Endothelial cell of umbilical vein (primary cell): ENCODE results near the gene TNFSF4. TPM values are rescaled to one million over a fixed set of nuclear protein-coding genes. Genes with fewer than 3 reads are reported as not detected.

Experiments
- BruUV-seq: library from RNA; stranded (reverse); fragments of 400-500 nt; replicated peaks from 2 replicates; lab custom pipeline; 2021; lab: Mats Ljungman, UMichigan
- CTCF ChIA-PET: fragments of 300-600, 350-600 bp; sonication (Branson Sonifier 250); formaldehyde crosslinking; loops from one replicate; lab custom pipeline; 2021; ENCODE audit warnings: antibody characterized with exemption, inconsistent platforms; lab: Charles Lee
- POLR2A ChIA-PET: fragments of 300-600, 350-600 bp; sonication (Branson Sonifier 250); formaldehyde crosslinking; loops from one replicate; lab custom pipeline; 2021; ENCODE audit warnings: antibody characterized with exemption, inconsistent platforms; lab: Charles Lee
- DNase-seq: peaks from one replicate; pipeline ENCODE4 v3.0.0-alpha.2; 2011; ENCODE audit warnings: low read depth, low spot score
- FAIRE-seq: peaks from 2 replicates; lab custom pipeline; 2011; peaks lifted over from hg19 to GRCh38; lab: Jason Lieb, UNC
- H2AFZ ChIP-seq: 2 replicates; pipeline ENCODE4 v1.6.0; 2012; ENCODE audit warnings: low read depth, low read length, control low read depth, inconsistent platforms
- H3K27ac ChIP-seq: 2 replicates; pipeline ENCODE4 v1.5.1; 2011; ENCODE audit warnings: low read depth, mild to moderate bottlenecking, control low read depth, low read length, moderate library complexity; ENCODE audit not compliant: insufficient read depth
- H3K27me3 ChIP-seq, 2 experiments: 2 replicates each; pipeline versions ENCODE4 v1.6.0 to v1.6.1; 2011; ENCODE audit warnings: low read length in 2 of 2, mixed read lengths in 1 of 2; ENCODE audit not compliant: control insufficient read depth in 2 of 2, insufficient read depth in 2 of 2
- H3K36me3 ChIP-seq, 2 experiments: 2 replicates in 1 of 2; 3 replicates in 1 of 2; pipeline ENCODE4 v1.5.1; 2011; ENCODE audit warnings: low read length in 2 of 2, mild to moderate bottlenecking in 1 of 2, moderate library complexity in 1 of 2; ENCODE audit not compliant: control insufficient read depth in 2 of 2, insufficient read depth in 2 of 2; ENCODE audit errors: extremely low read depth in 1 of 2
- H3K4me1 ChIP-seq: 3 replicates; pipeline ENCODE4 v1.5.1; 2011; ENCODE audit warnings: mild to moderate bottlenecking, low read length; ENCODE audit not compliant: control insufficient read depth, insufficient read depth; ENCODE audit errors: extremely low read depth
- H3K4me2 ChIP-seq: 2 replicates; pipeline ENCODE4 v1.6.1; 2011; ENCODE audit warnings: low read length, control low read depth, mixed read lengths; ENCODE audit not compliant: insufficient read depth
- H3K4me3 ChIP-seq, 3 experiments: fragments of 200-600 bp in 1 of 3; sonication (generic), shearing (Covaris generic) in 1 of 3; replicated peaks in 1 of 3; 2 replicates each; pipeline ENCODE4 v1.5.1; 2011 to 2016; ENCODE audit warnings: control low read depth in 3 of 3, low read length in 3 of 3, mild to moderate bottlenecking in 2 of 3, inconsistent platforms in 1 of 3, low read depth in 1 of 3, moderate library complexity in 1 of 3; ENCODE audit not compliant: insufficient read depth in 1 of 3
- H3K79me2 ChIP-seq: 2 replicates; pipeline ENCODE4 v1.6.0; 2012; ENCODE audit warnings: low read length, inconsistent platforms; ENCODE audit not compliant: control insufficient read depth, insufficient read depth
- H3K9ac ChIP-seq: replicated peaks from 2 replicates; pipeline ENCODE3; 2011; ENCODE audit warnings: low read length, control low read depth; ENCODE audit not compliant: insufficient read depth; ENCODE audit errors: extremely low read depth
- H3K9me1 ChIP-seq: replicated peaks from 3 replicates; pipeline ENCODE4 v1.6.0; 2011; ENCODE audit warnings: mild to moderate bottlenecking, low read length; ENCODE audit not compliant: control insufficient read depth, insufficient read depth; ENCODE audit errors: extremely low read depth
- H3K9me3 ChIP-seq: replicated peaks from 2 replicates; pipeline ENCODE4 v1.5.1; 2012; ENCODE audit warnings: low read length, inconsistent platforms; ENCODE audit not compliant: control insufficient read depth, insufficient read depth
- H4K20me1 ChIP-seq: replicated peaks from 2 replicates; pipeline ENCODE3; 2011; ENCODE audit warnings: mild to moderate bottlenecking, low read length; ENCODE audit not compliant: control insufficient read depth, insufficient read depth; ENCODE audit errors: extremely low read depth
- CTCF ChIP-seq, 2 donors: IDR thresholded peaks; 1 replicate in 1 of 2; 2 replicates in 1 of 2; pipeline ENCODE4 v1.5.1; 2011; ENCODE audit warnings: low read length in 2 of 2, mild to moderate bottlenecking in 2 of 2, moderate library complexity in 2 of 2, control low read depth in 1 of 2, inconsistent platforms in 1 of 2, low read depth in 1 of 2; ENCODE audit not compliant: insufficient read depth in 1 of 2; ENCODE audit errors: extremely low read depth in 1 of 2
- EZH2 ChIP-seq: IDR thresholded peaks from 2 replicates; pipeline ENCODE4 v1.6.1; 2012; ENCODE audit warnings: borderline replicate concordance, low read depth, mild to moderate bottlenecking, moderate library complexity, low read length, inconsistent platforms; ENCODE audit not compliant: severe bottlenecking
- FOS ChIP-seq: IDR thresholded peaks from 2 replicates; pipeline ENCODE4 v1.6.1; 2011; ENCODE audit warnings: mild to moderate bottlenecking, low read length, moderate library complexity, borderline replicate concordance; ENCODE audit not compliant: insufficient read depth
- GATA2 ChIP-seq: IDR thresholded peaks from 2 replicates; pipeline ENCODE4 v1.7.0; 2011; ENCODE audit warnings: low read depth, mild to moderate bottlenecking, moderate library complexity, mixed read lengths, low read length; ENCODE audit not compliant: insufficient read length, insufficient read depth
- JUN ChIP-seq: IDR thresholded peaks from 2 replicates; pipeline ENCODE4 v1.6.1; 2011; ENCODE audit warnings: borderline replicate concordance, low read depth; ENCODE audit not compliant: insufficient read length, insufficient read depth
- MAX ChIP-seq: IDR thresholded peaks from 2 replicates; pipeline ENCODE4 v1.6.1; 2011; ENCODE audit not compliant: insufficient read depth, insufficient read length
- MYC ChIP-seq: IDR thresholded peaks from one replicate; pipeline ENCODE4 v1.6.1; 2011; ENCODE audit warnings: mild to moderate bottlenecking, low read depth, low read length
- POLR2A ChIP-seq: IDR thresholded peaks from 2 replicates; pipeline ENCODE4 v1.6.1; 2012; ENCODE audit warnings: low read depth, mild to moderate bottlenecking, control low read depth, low read length
- POLR2AphosphoS5 ChIP-seq: IDR thresholded peaks from 2 replicates; pipeline ENCODE4 v1.6.1; 2012; ENCODE audit warnings: low read depth, mild to moderate bottlenecking, control low read depth, low read length, moderate library complexity; ENCODE audit not compliant: insufficient read depth
- dilution Hi-C: fragments of 300-500 bp; cut with MboI; formaldehyde crosslinking; loops from one replicate; pipeline ENCODE4 v1.15.0; 2019; ENCODE audit warnings: low sequenced_read_pairs; ENCODE audit not compliant: extremely low pct_ligation_motif_present
- intact Hi-C: fragments of 100-400 bp; cut with micrococcal nuclease; formaldehyde crosslinking; loops from one replicate; pipeline ENCODE4 v1.10.0; 2022
- polyA plus RNA-seq, 4 experiments: library from polyadenylated mRNA; depleted of rRNA in 3 of 4; stranded (reverse) in 3 of 4; unstranded in 1 of 4; fragments of >200 nt; gene quantifications; 2 replicates each; pipeline versions ENCODE4 v1.2.1 to v1.2.3, GENCODE V29; 2011 to 2012; ENCODE audit warnings: missing spikeins in 1 of 4
- total RNA-seq: library from RNA; stranded (reverse); gene quantifications from 2 replicates; pipeline ENCODE4 v1.2.3, GENCODE V29; 2021

The TNFSF4 gene
- total and polyA plus RNA-seq, 2 donors (not counting 3 experiments of a cell fraction or from before 2014, with no cell fraction given) = 44.9 to 88.1 TPM

- no peak for DNase-seq
- Histone ChIP-seq H3K9me1 (no peaks in the 10 kb centered on the region), H3K36me3 (no peaks in the 10 kb centered on the region), H3K4me1 (no peaks in the 10 kb centered on the region), H3K79me2 (no peaks in the 10 kb centered on the region), H4K20me1 (no peaks in the 10 kb centered on the region), H3K4me2 (no peak overlapping the region), H3K9ac (no peak overlapping the region), H3K27me3 (no peaks in the 10 kb centered on the region), H2AFZ (no peak overlapping the region), H3K27ac (no peak overlapping the region), H3K9me3 (no peaks in the 10 kb centered on the region), H3K4me3 (no peak overlapping the region)
- intact Hi-C loops (no loop called here), dilution Hi-C loops (no loop called here)
- ChIA-PET CTCF (no interaction called here), POLR2A (no interaction called here)
- TF ChIP-seq POLR2A (no peak), EZH2 (no peak), CTCF (IDR thresholded peaks at IDR 0.05; ENCODE audit: extremely low read depth in 1 of 2, insufficient read depth in 1 of 2, low read depth in 1 of 2, low read length in 2 of 2) (no peak), MYC (no peak), POLR2AphosphoS5 (no peak), FOS (no peak), GATA2 (no peak), JUN (no peak), MAX (no peak)
- no peak for FAIRE-seq
- no TSS peak for BruUV-seq
These were observed 58.6 kb downstream of the TNFSF4 start for GRCh38 chr1:173148545-173148944.
